GM04504 (cell line): ENCODE measurements around the gene ALDOC.
"Not testable (repeated sequence)": the region's sequence is repeated elsewhere in the genome, so short reads cannot be mapped to it uniquely, and the experiment has no call there.

Experiments used
- DNase-seq: peaks from one replicate; pipeline ENCODE4 v3.0.0-alpha.2; 2012; ENCODE audit warnings: low read depth

The ALDOC gene

DNA sequence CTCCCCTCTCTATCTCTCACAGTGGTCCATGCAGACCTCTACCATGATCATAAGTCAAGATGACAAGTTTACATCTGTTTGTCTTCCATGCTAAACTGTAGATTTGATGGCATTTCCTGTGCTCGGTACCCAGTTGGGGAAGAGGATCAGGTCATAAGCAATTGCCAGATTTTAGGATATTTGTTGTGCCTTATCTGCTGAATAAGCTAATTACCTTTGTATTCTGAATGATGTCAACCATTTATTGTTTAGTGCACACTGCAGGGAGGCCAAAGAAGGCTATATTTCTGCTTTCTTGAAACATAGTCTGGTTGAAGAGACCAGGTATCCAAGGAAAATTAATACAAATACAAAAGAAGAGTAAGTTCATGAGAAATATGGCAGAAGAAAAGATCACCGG lies 5.8 kb upstream of the ALDOC start:
- DNase-seq: no peak

DNA sequence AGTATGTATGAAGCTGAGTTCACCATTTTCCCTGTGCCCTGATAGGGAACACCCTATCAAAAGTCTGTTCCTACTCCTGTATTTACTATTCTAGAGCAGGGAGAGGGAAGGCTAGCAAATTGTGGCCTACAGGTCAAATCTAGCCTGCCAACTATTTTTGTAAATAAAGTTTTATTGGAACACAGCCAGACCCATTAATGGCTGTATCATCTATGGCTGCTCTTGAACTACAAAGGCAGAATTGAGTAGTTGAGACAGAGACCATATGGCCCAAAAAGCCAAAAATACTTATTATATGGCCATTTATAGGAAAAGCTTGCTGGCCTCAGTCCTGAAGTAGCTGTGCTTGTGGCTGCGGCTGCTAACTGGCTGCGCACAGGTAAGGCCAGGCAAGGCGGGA lies 4.3 kb upstream of the ALDOC start:
- no peak for DNase-seq

DNA sequence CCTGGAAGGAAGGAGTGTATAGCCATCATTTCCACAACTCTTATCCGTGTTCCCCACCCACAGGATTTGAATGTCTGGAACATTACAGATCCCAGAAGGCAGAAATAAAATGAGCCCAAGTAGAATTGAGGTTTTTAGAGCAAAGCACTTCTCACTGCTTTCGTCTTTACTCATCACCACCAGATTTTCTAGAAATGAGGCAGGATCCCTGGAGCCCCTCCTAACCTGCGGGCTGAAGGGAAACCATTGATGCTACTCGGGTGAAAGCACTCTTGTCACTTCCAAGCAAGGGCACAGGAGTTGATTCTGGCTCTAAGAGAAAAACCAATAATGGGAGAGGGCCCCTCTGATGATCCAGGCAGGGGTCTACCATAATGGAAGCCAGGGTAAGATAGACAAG lies 2.8 kb upstream of the ALDOC start:
- no peak for DNase-seq

DNA sequence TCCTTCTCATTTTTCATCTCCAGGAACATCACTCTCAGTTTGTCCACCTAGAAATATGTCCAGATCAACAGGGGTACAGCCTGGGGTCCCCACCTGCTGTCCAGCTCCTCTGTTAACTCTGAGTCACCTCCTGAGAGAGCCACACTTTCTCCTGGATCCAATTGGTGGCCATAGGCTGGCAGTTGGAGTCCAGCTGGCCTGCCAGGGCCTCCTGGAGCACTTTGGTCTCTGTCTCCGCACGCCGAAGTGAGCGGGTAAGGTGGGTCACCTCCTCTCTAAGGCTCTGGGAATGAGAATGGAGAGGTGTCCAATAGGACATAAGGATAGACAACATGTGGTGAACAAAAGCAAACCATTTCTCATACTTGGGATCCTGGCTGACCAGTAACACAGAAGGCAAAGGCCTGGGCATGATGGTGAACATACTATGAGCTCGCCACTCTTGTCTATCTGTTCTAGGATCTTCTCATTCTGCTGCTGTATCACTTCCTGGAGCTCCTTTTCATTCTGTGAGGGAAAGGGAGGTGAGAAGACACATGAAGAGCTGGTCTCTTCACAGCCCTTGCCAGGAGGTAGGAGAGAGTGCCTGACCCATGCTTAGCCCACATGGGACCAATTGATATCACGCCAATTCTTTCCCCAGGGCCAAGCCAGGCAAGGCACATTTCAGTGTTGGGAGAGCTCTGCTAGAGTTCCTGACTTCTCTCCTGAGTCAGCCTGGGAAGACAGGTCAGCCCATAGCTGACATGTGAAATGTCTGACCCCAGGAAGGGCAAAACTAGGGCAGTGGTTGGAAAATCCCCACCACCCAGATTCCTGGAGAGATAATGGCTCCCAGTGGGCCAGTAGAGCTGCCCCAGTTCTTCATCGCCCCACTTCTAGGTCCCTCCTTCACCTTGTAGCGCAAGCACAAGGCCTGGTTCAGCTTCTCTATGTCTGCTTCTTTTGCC lies 1.8 kb upstream of the ALDOC start:
- no peak for DNase-seq

DNA sequence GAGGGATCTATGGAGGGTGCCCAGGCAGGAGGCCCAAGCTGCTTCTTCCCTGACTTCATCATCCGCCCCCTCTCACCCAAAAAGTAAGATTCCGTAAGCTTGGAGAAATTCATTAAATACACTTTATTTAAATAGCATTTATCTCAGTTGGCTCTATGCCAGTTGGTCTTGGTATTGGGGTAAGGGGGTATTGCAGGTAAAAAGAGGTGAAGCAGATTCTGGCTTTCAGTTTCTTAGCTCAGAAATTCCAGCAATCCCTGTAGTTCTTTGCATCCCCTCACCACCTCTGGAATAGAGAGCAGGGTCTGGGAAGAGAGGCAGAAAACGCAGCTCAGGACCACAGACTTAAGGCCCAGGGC lies 750 bp upstream of the ALDOC start:
- DNase-seq: no peak

DNA sequence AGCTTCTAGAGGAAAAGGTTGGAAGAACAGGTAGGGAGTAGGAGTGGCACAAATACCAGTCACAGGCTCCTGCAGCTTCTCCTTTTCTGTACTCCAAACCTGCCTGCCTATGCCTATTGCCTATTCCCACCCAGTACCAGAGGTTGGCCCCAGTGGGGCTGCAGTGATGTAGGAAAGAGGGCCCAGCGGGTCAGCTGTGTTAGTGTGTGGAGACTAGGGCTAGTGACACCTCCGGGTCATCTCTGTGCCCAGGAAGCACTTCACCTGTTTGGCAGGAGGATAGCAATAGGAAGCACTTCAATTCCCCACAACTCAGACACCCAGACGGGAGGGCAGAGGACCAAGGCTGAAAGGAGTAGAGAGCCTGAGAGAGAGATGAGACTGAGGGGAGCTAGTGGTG lies 679 bp downstream of the ALDOC start:
- not testable (repeated sequence) for DNase-seq

DNA sequence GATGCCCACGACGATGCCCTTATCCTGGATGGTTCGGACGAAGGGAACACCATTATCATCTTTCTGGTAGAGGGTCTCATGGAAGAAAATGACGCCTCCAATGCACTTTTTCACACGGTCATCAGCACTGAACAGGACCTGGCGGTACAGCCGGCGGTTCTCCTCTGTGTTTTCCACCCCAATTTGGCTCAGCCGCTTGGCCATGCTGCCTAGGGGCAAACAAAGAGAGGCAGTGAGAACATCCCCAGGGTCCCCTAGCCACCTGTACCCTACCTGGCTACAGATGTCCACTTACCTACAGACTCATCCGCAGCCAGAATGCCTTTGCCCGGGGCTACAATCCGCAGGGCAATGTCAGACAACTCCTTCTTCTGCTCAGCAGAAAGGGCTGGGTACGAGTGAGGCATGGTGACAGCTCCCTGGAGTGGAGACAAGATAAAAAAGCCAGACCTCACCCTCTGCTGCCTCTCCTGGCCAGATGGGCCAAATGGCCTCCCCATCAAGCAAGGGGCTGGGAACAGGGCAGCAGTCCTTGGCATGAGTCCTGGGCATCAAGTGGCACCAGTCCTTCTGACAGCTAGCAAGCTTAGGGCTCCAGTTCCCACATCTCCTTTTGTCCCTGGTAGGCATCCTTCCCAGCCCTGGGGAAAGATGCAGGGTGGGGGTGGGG lies 1.4 kb downstream of the ALDOC start:
- no peak for DNase-seq

DNA sequence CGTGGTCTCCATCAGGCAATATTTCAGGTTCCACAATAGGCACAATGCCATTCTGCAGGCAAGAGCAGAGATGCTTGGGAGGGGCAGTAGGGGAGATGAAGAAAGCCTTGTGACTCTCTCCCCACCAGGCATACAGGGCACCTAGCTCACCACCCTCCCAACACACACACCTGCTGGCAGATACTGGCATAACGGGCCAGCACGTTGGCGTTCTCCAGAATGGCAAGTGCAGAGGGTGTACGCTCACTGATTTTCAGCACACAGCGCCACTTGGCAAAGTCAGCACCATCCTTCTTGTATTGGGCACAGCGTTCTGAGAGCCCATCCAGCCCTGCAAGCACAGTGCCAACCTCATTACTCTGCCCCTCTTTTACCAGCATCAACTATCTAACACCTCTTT lies 2.2 kb downstream of the ALDOC start:
- no peak for DNase-seq

DNA sequence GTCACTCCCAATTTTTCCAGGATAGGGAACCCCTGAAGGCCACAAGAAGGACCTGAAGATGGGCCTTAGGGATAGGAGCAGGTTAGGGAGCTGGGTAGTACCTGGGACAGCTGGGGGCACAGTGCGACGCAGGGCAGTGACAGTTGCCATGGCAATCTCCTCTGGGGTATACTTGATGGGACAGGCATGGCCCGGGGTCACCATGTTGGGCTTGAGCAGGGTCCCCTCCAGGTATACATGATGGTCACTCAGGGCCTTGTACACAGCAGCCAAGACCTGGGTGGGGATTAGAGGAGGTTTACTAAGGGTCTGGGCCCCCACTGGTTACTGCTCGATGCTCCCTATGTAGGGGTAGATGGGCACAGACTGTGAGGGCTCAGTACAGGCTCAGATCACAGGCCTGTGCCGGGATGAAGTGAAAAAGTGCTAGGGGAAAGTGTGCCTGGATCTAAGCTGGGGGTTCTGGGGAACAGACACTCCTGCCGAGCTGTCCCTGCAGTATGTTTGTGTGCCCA lies 2.7 kb downstream of the ALDOC start:
- DNase-seq: no peak

DNA sequence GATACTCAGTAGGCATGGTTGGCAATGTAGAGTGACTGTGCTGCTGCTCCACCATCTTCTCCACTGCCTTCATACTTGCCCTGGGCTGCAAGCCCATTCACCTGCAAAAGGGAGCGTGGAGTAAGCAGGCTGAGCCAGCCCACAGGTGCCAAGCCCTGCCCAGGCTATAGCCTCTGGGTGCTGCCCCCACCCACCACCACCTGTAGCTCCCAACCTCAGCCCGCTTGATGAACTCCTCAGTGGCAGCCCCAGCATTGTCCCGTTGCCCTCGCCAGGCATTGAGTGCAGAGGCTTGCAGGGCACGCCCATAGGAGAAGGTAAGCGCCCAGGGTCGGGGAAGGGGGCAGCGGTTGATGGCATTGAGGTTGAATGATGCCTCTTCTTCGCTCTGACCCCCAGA lies 3.2 kb downstream of the ALDOC start:
- DNase-seq: no peak

DNA sequence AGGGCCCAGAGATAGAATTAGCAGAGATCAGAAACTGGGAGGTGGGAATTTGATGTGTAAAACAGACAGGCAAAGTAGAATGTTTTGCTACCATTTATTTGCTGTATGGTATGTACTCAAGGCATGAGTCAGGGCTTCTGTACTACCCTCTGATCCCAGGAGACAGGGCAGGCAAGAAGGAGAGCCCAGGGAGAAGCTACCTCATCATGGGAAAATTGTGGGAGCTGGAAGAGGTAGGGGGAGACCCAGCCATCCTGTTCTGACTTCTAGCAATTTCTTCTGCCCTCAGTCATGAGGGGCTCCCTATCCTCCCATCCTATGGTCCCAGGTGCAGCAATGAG lies 3.7 kb downstream of the ALDOC start:
- no peak for DNase-seq

DNA sequence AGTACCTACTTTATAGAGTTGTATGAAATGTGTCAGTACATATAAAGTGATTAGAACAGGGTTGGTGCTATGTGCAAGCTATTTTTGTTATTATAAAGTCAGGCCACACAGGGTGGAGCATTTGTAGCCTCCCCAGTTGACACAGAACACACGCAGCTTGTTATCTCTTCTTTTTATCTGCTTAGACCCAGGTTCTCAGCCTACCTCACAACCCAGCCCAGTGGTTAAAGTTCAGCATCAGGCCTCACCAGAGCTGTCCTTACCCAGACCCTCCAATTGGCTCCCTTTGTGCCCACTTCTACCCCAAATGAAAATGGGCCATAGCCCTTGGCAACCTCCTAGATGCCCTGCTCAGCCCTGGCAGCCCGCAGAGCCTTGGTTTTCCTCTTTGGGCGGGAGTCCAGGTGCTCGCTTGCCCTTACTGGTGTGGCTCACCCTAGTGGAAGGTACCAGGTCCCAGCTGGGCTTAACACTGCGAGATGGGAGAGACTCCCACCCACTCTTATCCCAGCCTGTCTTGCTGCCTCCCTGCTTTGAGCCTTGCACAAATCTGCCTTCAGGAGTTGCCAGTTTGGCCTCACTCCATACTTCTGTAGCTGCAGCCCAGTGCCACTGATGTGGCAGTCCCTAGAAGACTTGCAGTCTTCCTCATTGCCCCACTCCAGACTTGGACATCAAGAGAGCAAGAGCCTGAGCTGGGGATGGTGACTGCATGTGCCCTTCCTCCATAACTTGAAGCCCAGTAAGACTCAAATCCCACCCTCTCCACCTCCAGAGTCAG lies 4.2 kb downstream of the ALDOC start:
- DNase-seq: no peak

DNA sequence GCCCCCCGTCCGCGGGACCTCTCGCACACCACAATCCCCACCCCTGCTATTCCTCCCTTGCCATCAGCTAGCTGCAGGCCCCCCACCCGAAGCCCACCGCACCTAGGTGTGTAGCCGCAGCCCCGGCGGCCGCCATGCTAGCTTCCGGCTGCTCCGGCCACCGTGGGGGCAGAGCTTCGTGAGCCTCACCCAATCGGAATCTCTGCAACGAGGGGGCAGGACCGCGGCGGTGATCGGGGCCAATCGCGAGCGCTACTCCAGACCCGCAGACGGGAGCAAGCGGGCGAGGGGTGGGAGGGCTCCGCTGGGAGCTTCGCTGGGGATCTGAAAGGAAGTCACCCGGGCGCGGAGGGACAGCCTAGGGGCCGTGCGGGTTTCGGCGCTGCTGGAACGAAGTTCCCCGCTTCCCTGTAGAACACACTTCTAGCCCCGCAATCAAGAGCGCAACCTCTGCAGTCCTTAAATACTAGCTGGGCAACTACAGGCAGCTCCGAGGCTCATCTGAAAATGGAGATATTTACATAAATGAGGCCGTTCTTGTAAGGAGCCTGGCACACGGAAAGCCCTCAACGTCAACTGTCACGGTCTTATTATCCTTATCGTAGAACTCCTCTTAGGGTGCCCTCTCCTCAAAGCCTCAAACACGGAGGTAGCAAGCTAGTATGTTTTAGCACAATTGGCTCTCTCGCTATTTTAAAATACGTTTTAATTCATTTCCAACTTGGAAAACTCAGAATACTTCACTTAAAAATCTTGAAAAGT lies 5.2 kb downstream of the ALDOC start, which contains the start of gene PIGS:
TSS of gene PIGS (minus strand) at position 164 of the 762 bp plus-strand sequence. CDS start at position 136, 28 bp downstream.
- peak; percentile 78 for DNase-seq

DNA sequence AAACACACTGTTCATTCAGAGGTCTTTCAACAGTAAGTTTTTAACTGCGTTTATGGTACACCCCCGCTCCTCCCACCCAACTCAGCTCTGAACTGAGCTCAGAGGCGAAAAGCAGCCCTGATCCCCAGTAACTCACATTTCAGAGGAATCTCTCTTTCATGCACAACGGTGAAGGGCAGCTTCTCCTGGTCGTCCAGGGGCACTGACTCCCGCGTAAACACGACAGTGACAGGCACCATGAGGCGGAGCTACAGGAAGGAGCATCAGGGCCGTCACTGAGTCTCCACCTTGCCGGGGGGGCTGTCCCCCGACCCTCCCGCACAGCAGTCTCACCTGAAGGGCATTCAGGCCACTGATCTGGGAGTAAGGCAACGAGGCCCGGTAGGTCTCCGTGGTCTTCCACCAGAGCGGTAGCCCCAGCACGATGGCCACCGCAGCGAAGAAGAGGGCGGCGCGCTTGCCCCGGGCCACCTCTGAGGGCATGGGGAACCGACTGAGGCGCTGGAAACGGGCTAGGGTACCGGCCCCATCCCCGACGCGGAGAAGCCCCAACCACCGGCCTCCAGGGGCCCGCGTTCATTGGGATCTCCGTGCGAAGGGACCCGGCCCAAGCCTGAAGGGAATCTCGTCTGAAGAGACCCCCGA lies 5.9 kb downstream of the ALDOC start:
- no peak for DNase-seq

DNA sequence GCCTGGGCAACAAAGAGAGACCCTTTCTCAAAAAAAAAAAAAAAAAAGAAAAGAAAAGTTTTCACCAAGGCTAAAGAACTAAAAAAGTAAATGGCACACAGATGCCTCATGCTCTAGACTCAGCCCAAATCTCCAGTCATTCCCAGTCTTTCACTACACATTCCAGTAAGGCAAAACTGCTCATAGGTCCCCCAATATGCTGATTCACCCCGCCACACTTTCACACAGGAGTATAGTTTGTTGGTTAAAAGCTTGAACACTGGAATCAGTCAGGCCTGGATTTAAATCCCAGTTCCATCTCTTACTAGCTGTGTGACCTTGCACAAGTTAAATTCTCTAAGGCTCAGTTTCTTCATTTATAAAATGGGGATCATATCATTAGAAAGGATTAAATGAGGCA lies 7.2 kb downstream of the ALDOC start:
- DNase-seq: no peak

DNA sequence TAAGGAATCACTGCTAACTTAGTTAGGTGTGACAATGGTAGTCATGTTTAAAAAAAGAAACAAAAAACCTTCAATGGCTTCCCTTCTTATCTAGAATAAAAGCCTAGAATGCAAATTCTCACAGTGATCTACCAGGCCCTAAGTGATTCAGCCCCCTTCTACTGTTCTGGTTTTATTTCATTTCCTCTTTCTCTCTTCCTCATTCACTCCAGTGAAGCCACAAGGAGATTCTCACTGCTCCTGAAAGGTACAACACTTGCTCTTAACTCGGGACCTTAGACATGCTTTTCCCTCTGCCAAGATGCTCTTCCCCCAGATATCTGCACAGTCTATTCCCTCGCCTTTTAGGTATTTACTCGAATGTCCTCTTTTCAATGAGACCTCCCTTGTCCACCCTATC lies 9.1 kb downstream of the ALDOC start:
- no peak for DNase-seq

DNA sequence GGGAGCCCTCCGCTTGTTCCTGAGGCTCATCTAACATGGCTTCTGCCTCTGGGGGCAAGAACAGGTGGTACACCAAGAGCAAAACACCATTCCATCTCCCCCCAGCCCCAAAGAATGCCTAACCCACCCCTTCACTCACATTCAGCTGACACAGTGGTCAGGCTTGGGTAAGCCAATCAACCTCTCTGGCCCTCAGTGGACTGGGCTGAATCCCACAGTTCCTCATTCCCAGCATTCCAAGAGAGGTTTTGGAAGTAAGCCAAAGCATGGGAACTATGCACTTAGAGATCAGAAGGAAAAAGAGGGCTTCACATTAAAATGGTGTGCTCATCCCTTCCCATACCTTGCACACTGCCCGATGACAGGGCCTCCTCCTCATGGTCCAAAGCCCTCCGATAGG lies 13.2 kb downstream of the ALDOC start:
- DNase-seq: no peak

DNA sequence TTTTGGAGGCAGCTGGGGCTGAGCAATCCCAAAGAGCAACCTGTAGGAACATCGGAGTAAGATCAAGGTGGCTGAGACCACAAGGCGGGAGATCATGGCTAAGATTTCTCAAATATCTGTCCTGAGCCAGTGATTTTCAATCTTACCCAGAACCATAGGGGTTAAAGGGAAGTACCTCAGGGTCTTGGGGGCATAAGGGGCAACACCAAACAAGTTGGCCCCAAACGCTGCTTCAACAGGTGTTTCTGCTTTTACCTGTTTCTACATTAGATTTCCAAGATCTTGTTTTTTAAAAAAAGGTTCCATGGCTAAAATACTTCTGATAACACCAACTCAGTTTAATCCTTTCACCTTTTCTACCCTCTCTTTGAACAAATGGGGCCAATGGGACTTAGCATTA lies 21.7 kb downstream of the ALDOC start:
- no peak for DNase-seq

DNA sequence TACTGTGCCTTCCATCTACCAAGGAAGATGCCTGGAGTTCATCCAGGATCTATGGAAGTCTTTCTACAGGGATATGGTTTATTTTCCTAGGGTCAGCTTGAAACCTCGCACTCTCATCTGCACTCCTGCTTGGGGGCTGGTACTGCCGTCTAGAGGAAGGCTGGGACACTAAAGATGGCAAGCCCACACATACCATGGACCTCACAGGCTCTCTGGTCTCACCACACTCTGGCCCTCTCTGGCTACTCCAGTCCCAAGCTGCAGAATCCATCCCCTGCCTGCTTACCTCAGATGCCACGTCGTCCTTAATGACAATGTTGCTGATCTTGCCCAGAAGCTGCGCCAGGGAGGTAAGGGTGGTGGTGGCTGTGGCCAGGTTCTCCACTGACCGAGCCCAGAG lies 22.1 kb downstream of the ALDOC start:
- no peak for DNase-seq

DNA sequence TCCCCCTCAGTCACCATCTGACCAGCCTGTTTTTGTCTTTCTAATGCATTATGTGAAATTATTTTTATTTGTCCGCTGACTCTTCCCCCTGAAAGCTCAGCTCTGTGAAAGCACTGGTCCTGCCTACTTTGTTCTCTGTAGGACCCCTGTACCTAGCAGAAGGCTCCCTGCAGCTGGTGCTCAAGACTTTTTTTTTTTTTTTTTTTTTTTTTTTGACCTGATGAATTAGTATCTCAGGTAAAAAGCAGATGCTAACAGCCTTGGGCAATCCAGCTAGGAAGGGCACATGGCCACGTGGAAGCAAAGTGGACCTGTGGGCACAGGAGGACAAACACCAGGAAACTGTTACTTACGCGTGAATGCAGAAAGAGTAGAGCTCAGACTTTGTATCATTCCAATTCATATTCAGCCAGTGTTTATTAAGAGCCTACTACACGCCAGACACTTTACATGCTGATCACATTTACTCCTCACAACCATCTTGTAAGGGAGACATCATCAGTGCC lies 23.6 kb downstream of the ALDOC start:
- DNase-seq: no peak
